ENCODE measurements around the gene CROCC.
"Not testable (repeated sequence)": the region's sequence is repeated elsewhere in the genome, so short reads cannot be mapped to it uniquely, and the experiment has no call there.

Gene CROCC, protein sequence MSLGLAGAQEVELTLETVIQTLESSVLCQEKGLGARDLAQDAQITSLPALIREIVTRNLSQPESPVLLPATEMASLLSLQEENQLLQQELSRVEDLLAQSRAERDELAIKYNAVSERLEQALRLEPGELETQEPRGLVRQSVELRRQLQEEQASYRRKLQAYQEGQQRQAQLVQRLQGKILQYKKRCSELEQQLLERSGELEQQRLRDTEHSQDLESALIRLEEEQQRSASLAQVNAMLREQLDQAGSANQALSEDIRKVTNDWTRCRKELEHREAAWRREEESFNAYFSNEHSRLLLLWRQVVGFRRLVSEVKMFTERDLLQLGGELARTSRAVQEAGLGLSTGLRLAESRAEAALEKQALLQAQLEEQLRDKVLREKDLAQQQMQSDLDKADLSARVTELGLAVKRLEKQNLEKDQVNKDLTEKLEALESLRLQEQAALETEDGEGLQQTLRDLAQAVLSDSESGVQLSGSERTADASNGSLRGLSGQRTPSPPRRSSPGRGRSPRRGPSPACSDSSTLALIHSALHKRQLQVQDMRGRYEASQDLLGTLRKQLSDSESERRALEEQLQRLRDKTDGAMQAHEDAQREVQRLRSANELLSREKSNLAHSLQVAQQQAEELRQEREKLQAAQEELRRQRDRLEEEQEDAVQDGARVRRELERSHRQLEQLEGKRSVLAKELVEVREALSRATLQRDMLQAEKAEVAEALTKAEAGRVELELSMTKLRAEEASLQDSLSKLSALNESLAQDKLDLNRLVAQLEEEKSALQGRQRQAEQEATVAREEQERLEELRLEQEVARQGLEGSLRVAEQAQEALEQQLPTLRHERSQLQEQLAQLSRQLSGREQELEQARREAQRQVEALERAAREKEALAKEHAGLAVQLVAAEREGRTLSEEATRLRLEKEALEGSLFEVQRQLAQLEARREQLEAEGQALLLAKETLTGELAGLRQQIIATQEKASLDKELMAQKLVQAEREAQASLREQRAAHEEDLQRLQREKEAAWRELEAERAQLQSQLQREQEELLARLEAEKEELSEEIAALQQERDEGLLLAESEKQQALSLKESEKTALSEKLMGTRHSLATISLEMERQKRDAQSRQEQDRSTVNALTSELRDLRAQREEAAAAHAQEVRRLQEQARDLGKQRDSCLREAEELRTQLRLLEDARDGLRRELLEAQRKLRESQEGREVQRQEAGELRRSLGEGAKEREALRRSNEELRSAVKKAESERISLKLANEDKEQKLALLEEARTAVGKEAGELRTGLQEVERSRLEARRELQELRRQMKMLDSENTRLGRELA (N-terminal part only)

DNA sequence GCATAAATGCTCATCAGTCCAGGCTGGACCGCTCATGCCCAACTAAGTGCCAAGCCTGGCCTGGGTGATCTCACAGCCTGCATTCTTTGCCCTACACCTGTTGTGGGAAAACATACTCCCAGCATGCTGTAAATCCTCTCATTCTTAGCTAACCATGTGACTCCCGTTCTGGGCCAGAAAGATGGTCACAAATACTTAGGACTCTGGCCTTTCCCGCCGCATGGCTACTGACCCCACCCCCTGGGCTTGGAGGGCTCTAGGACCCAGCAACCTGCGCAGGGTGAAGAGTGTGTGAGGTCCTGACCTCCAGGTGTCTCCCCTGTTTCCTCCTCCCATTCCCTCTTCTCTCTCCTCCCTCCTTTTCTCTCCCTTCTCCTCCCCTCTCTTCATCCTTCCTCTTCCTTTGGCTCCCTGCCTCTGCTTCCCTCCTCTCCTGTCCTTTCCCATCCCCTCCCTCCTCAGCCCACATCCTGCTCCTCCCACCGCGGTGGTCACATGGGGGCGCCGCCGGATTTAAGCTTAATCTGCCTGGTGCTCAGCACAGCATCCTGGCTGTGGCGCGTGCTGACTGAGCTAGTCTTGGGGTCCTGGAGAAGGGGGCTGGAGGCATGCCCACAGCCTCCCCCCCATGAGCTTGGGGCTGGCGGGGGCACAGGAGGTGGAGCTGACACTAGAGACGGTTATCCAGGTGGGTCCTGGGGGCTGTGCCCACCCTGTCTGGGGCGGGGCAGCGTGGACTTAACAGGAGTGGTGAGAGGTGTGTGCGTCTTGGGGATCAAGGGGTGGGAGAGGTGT, at the start of gene CROCC:
Gene CROCC, plus strand, starts transcription at position 541 of the 795 bp plus-strand sequence. Its CDS starts 88 bp downstream, at position 629.
- peak in 23 of 56 donors; percentile 18 to 84 (median 43) for DNase-seq

- DNase-seq = peak in 46 of 56 donors; percentile 8 to 90 (median 54)
Measured at GRCh38 chr1:16872152-16873075, 49.3 kb upstream of the CROCC start.

DNA sequence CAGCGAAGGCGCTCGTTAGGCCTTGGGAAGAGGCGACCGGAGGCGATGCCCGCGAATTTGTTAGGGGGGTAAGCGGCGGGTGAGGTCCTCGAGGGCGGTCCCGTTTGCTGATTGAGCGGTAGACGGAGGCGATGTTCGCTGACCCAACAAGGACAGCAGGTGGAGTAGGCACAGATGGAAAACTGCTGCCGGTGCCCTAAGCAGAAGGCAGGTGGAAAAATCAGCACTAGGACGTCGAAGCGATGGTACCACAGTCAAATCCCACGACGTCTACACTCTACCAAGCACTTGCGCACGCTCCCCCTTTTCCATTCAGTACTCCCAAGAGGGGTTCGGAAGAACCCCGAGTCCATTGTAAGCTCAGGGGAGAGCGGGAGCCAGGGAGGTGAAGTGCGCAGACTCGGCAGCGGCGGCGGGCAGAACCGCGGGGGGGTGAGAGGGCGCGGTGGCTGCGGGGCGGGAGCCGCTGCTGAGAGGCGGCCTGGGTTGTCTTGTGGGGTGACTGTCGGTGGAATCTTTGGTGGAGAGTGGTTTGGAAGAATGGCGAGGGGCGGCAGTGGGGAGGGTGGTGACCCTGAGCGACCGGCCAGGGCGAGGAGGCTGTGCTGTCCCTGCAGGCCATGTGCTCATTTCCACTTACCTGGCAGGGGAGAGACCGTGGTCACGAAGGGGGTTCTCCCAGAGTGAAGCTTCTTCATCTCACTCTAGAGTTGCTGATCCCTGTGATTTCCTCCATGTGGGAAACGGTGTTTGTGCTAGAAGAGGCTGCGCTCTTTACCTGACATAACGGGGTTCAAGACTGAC, 48.5 kb upstream of the CROCC start:
- DNase-seq = peak in 39 of 56 donors; percentile 3 to 83 (median 47)

- DNase-seq = not testable (repeated sequence)
Measured at GRCh38 chr1:16874968-16875765, 46.6 kb upstream of the CROCC start.

DNA sequence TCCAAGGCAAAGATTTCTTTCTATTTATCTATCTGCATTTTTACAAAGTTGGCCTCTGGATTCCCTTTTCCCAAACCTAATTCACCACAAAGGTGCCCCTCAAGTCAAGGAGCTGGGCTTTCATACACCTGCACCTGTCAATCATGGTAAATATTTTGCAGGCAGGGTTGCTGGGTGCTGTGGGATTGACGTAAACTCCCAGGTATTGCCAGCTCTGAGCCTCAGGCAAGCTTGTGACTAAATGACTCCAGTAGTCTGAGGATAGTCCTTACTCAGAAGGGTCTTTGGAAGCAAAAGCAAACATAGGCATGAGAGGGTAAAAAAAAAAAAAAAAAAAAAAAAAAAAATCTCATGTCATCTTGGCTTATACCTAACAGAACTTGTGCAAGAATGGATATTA, 40.0 kb upstream of the CROCC start:
- DNase-seq = not testable (repeated sequence)

GRCh38 chr1:16882986-16883385, 38.7 kb upstream of the CROCC start:
- DNase-seq = no peak

GRCh38 chr1:16884487-16884886, 37.2 kb upstream of the CROCC start:
- DNase-seq = not testable (repeated sequence)

DNA sequence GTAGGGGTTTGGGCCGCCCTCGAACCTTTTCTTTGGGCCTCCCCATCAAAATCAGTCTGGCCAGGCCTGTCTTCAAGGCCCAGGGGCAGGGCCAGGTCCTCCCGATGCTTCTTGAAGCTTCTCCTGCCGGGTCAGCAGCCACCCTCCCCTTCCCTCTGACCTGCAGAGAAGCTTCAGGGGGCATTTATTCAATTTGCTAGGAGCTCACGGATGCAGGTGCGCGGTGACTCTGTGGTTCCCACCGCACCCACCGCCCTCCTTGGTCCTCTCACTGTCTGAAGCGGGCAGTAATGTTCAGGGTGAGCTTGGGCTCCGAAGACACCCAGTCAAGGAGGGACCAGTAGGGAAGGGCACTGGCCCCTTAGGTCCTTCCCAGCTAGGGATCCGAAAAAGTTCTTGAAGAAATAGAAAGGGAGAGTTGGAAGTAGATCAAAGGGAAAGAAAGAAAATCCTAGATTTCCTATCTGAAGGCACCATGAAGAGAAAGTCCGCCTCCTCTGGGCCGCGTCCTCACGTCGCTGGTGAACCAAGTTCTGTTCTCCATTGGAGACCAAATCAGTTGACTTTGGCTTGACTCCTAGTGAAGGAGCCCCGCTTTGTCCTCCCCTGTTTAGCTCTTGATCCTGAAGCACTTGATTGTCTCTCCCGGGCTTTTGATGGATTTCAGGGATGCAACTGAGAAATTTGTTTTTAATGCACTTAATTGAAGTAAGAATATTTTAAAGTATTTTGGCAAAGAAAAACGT, 34.7 kb upstream of the CROCC start:
- no peak for DNase-seq

GRCh38 chr1:16888860-16889816, 32.6 kb upstream of the CROCC start:
- peak in 49 of 56 donors; percentile 33 to 94 (median 72) for DNase-seq

DNA sequence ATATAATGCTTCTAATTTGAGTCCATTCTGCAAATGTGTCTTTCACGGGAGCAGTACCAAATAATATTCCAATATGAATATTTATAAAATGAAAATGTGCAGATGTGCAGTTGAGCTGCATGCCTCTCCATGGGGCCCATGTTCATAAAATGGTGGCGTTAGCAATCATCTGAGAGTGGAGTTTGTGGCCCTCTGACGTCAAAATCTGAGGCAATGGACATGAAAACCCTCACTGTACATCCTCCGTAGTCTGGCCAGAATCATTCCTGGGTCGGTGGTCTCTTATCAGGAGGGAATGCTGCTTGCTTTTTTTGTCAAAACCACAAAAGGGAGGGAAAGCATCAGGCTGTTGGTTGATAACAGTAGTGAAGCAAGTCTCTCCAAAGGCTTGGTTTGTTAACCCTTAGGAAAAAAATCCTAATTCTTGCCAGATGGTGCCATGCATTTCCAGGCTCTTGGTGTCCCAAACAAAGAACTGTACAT, 31.2 kb upstream of the CROCC start:
- not testable (repeated sequence) for DNase-seq

GRCh38 chr1:16891057-16891456, 30.7 kb upstream of the CROCC start:
- not testable (repeated sequence) for DNase-seq

DNA sequence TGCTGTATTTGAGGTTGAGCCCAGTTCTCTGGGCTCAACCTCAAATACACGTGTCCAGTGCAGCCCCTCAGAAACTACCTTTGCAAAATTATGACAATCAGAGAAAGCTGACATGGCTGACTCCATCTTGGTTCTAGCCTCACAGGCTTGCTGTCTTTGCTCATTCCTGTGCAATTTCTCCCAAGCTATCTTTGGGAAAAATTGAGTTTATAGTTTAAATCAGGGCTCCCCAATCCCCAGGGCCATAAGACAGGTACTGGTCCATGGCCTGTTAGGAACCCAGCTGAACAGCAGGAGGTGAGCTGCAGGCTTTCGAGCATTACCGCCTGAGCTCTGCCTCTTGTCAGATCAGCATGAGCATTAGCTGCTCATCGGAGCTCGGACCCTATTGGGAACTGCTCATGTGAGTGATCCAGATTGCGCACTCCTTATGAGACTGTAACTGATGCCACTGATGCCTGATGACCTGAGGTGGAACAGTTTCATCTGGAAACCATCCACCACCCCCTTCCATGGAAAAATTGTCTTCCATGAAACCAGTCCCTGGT, 28.7 kb upstream of the CROCC start:
- not testable (repeated sequence) for DNase-seq

GRCh38 chr1:16893796-16894195, 27.9 kb upstream of the CROCC start:
- not testable (repeated sequence) for DNase-seq

GRCh38 chr1:16894338-16894737, 27.4 kb upstream of the CROCC start:
- not testable (repeated sequence) for DNase-seq

GRCh38 chr1:16895233-16895597, 26.5 kb upstream of the CROCC start:
- DNase-seq = not testable (repeated sequence)

Measured in nucleus accumbens (tissue), 56 donors.